Stimulated activated CD4-positive, alpha-beta T cell treated with anti-CD3 and anti-CD28 coated beads, TNF-alpha, amount 100 ng/mL, for 4 hours (primary cell): ENCODE measurements around the gene SLC39A8.
"Not testable (repeated sequence)": the region's sequence is repeated elsewhere in the genome, so short reads cannot be mapped to it uniquely, and the experiment has no call there.

Source experiments
- DNase-seq, 3 experiments: peaks; one replicate each; pipeline ENCODE4 v3.0.0-alpha.2; 2020; ENCODE audit warnings: low read depth in 3 of 3

Gene SLC39A8

GRCh38 chr4:102344954-102345794, at the start of gene SLC39A8:
Gene SLC39A8, minus strand, starts transcription at chr4:102345482. Its CDS starts 820 bp downstream, at chr4:102344662.
- peak; percentile 66 to 80 (median 79) for DNase-seq

- DNase-seq: no peak
These were observed 46.9 kb upstream of the SLC39A8 start for GRCh38 chr4:102392033-102392744.

GRCh38 chr4:102390438-102390837, 45.2 kb upstream of the SLC39A8 start:
- DNase-seq: no peak

GRCh38 chr4:102388611-102389010, 43.3 kb upstream of the SLC39A8 start:
- DNase-seq: no peak

GRCh38 chr4:102387552-102388150, 42.4 kb upstream of the SLC39A8 start:
- no peak for DNase-seq

GRCh38 chr4:102386966-102387365, 41.7 kb upstream of the SLC39A8 start:
- no peak for DNase-seq

GRCh38 chr4:102380253-102380652, 35.0 kb upstream of the SLC39A8 start:
- DNase-seq: not testable (repeated sequence)

GRCh38 chr4:102362922-102363432, 17.7 kb upstream of the SLC39A8 start:
- no peak for DNase-seq

GRCh38 chr4:102358128-102358527, 12.8 kb upstream of the SLC39A8 start:
- no peak for DNase-seq

GRCh38 chr4:102357637-102358036, 12.4 kb upstream of the SLC39A8 start:
- DNase-seq: not testable (repeated sequence)

GRCh38 chr4:102356562-102357202, 11.4 kb upstream of the SLC39A8 start:
- DNase-seq: no peak

GRCh38 chr4:102355748-102356147, 10.5 kb upstream of the SLC39A8 start:
- no peak for DNase-seq

GRCh38 chr4:102354671-102355454, 9.6 kb upstream of the SLC39A8 start:
- no peak for DNase-seq

- no peak for DNase-seq
These were observed 7.5 kb upstream of the SLC39A8 start for GRCh38 chr4:102352781-102353180.

GRCh38 chr4:102350634-102351033, 5.4 kb upstream of the SLC39A8 start:
- no peak for DNase-seq

GRCh38 chr4:102348701-102349100, 3.4 kb upstream of the SLC39A8 start:
- DNase-seq: no peak

GRCh38 chr4:102345795-102346100, 466 bp upstream of the SLC39A8 start:
- no peak for DNase-seq

- DNase-seq: peak; percentile 24 to 51 (median 42)
These were observed 745 bp downstream of the SLC39A8 start for GRCh38 chr4:102344520-102344953.

- no peak for DNase-seq
These were observed 1.2 kb downstream of the SLC39A8 start for GRCh38 chr4:102343964-102344519.

GRCh38 chr4:102342404-102343074, 2.7 kb downstream of the SLC39A8 start:
- no peak for DNase-seq
